Activated naive CD4-positive, alpha-beta T cell treated with anti-CD3 and anti-CD28 coated beads, Interleukin-2, amount 10 ng/mL, durations not matched to agents 7 days and 5 days (primary cell): Measurements from ENCODE around the gene CES3.

Experiments used
- CTCF ChIA-PET: fragments of 350-600 bp; sonication (Branson Sonifier 250); formaldehyde crosslinking; loops from one replicate; lab custom pipeline; 2021; ENCODE audit warnings: antibody characterized with exemption; lab: Charles Lee
- DNase-seq: peaks from one replicate; pipeline ENCODE4 v3.0.0-alpha.2; 2020
- H3K27ac Mint-ChIP-seq: one replicate; pipeline ENCODE4 v1.8.0; 2021; ENCODE audit warnings: mild to moderate bottlenecking, moderate library complexity, mixed read lengths
- H3K27me3 Mint-ChIP-seq: one replicate; pipeline ENCODE4 v1.8.0; 2021; ENCODE audit warnings: mild to moderate bottlenecking, mixed read lengths
- H3K36me3 Mint-ChIP-seq: one replicate; pipeline ENCODE4 v1.8.0; 2021; ENCODE audit warnings: mixed read lengths
- H3K4me1 Mint-ChIP-seq: one replicate; pipeline ENCODE4 v1.8.0; 2021; ENCODE audit warnings: mixed read lengths
- H3K4me3 Mint-ChIP-seq: one replicate; pipeline ENCODE4 v1.8.0; 2021; ENCODE audit warnings: mild to moderate bottlenecking, moderate library complexity, mixed read lengths
- H3K9me3 Mint-ChIP-seq: one replicate; pipeline ENCODE4 v1.8.0; 2021; ENCODE audit warnings: mixed read lengths

Gene CES3

GRCh38 chr16:66921729-66922450 is 39.2 kb upstream of the CES3 start:
- Mint-ChIP-seq H3K27me3 (peaks cover 95% of the 10 kb centered on the region), H3K9me3 (no peaks in the 10 kb centered on the region), H3K4me1 (peaks cover 16% of the 10 kb centered on the region), H3K4me3 (no peak overlapping the region), H3K27ac (no peak overlapping the region), H3K36me3 (no peaks in the 10 kb centered on the region)
- DNase-seq, result no peak
- CTCF ChIA-PET, result interaction anchor here (0.9 to 1.2 kb wide), 3 partner anchors 9 to 27 kb away, joined by 3 to 4 read pairs (median 3); no protein-coding TSS in a partner anchor

DNA sequence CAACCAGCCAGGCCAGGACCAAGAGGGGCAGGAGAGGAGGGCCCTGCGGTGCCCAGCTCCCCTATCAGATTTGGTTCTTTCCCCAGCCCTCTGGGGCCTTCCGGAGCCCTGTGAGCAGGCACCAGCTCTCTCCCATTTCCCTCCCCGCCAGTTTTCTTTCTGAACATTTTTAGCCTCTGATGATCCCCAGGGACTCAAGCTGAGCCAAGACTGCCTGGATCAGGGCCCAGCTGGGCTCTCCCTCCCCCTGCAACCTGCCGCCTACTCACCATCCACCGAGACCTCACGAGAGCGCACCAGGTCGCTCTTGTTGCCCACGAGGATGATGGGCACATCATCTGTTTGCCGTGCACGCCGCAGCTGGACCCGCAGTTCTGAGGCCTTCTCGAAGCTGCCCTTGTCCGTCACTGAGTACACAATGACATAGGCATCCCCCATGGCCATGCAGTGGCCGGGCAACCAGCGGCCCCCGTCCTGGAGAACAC is 37.8 kb upstream of the CES3 start:
- H3K36me3 Mint-ChIP-seq, result no peaks in the 10 kb centered on the region
- peaks cover 91% of the 10 kb centered on the region for H3K27me3 Mint-ChIP-seq

DNA sequence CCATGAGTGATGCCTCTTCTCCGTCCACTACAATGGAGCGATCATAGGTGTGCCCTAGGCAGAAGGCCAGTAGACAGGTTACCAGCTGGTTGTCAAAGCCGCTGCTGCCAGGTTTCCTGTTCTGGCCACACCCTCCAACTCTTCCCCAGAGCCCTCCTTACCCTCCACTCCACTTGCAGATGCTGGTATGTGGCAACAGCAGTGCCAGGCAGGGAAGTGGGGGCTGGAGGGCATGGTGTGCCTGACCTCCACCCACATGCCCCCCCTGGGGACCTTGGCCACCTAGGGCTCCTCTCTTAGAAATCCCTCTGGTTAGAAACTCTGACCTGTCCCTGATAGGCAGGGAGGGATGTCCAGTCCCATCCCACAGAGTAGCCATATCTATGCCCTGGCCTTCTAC is 37.2 kb upstream of the CES3 start:
- CTCF ChIA-PET, result interaction anchor here (1.0 to 7.1 kb wide), 2 partner anchors 10 to 27 kb away, joined by 3 to 135 read pairs; no protein-coding TSS in a partner anchor
- peaks cover 87% of the 10 kb centered on the region for H3K27me3 Mint-ChIP-seq
- H3K27ac Mint-ChIP-seq, result no peak overlapping the region
- H3K36me3 Mint-ChIP-seq, result no peaks in the 10 kb centered on the region
- H3K9me3 Mint-ChIP-seq, result no peaks in the 10 kb centered on the region
- no peak for DNase-seq
- H3K4me1 Mint-ChIP-seq, result peaks cover 19% of the 10 kb centered on the region
- no peak overlapping the region for H3K4me3 Mint-ChIP-seq

More for the DNA sequence above, 37.8 kb upstream of the CES3 start:
- H3K4me1 Mint-ChIP-seq, result peaks cover 19% of the 10 kb centered on the region
- CTCF ChIA-PET, result interaction anchor here (1.0 to 7.1 kb wide), 2 partner anchors 10 to 26 kb away, joined by 3 to 135 read pairs; no protein-coding TSS in a partner anchor
- no peak overlapping the region for H3K27ac Mint-ChIP-seq
- DNase-seq, result no peak
- H3K9me3 Mint-ChIP-seq, result no peaks in the 10 kb centered on the region
- H3K4me3 Mint-ChIP-seq, result no peak overlapping the region

GRCh38 chr16:66924527-66925321 is 36.3 kb upstream of the CES3 start:
- H3K4me1 Mint-ChIP-seq, result peaks cover 19% of the 10 kb centered on the region
- CTCF ChIA-PET, result interaction anchor here (0.8 to 7.1 kb wide), 3 partner anchors 28 to 52 kb away, joined by 3 to 135 read pairs (median 4); no protein-coding TSS in a partner anchor
- DNase-seq, result peak; percentile 60
- no peaks in the 10 kb centered on the region for H3K36me3 Mint-ChIP-seq
- H3K9me3 Mint-ChIP-seq, result no peaks in the 10 kb centered on the region
- H3K4me3 Mint-ChIP-seq, result peak overlapping the region; percentile 18
- peaks cover 78% of the 10 kb centered on the region for H3K27me3 Mint-ChIP-seq
- H3K27ac Mint-ChIP-seq, result no peak overlapping the region

DNA sequence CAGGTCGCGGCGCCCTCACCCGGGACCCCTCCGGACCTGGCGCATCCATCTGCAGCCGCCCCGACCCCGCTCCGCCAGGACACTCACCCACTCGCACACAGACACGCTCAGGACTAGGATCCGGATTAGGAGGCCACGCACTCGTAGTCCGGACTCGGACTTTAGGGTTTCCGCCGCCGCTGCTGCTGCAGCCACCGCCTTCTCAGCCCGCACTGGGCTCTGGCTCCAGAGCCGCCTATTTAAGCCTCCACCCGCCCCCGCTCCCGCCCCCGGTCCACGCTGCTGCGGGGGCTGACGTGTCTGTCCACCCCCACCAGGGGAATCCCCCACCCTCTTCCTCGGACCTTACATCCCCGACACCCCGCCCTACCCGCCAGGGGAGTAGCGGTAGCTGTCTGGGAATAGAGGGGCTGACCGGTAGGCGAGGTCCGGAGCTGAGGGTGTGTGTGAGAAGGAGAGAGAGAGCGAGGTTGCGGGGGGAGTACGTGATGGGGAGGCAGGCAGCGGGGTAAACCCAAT is 35.7 kb upstream of the CES3 start, which contains the start of gene RRAD:
RRAD (minus strand) TSS at position 214 of the 519 bp plus-strand sequence. CDS start 356 bp downstream, outside the sequence.
- CTCF ChIA-PET, result interaction anchor here (0.8 to 7.1 kb wide), 4 partner anchors 15 to 53 kb away, joined by 3 to 135 read pairs (median 4); partner anchors contain the start of gene CES3
- DNase-seq, result no peak
- H3K4me3 Mint-ChIP-seq, result peak within 1 kb of the TSS; percentile 51
- H3K27me3 Mint-ChIP-seq, result peaks cover 72% of the 10 kb centered on the region
- H3K27ac Mint-ChIP-seq, result no peak within 1 kb of the TSS
- H3K9me3 Mint-ChIP-seq, result no peaks in the 10 kb centered on the region
- peaks cover 19% of the 10 kb centered on the region for H3K4me1 Mint-ChIP-seq
- H3K36me3 Mint-ChIP-seq, result no peaks in the 10 kb centered on the region

DNA sequence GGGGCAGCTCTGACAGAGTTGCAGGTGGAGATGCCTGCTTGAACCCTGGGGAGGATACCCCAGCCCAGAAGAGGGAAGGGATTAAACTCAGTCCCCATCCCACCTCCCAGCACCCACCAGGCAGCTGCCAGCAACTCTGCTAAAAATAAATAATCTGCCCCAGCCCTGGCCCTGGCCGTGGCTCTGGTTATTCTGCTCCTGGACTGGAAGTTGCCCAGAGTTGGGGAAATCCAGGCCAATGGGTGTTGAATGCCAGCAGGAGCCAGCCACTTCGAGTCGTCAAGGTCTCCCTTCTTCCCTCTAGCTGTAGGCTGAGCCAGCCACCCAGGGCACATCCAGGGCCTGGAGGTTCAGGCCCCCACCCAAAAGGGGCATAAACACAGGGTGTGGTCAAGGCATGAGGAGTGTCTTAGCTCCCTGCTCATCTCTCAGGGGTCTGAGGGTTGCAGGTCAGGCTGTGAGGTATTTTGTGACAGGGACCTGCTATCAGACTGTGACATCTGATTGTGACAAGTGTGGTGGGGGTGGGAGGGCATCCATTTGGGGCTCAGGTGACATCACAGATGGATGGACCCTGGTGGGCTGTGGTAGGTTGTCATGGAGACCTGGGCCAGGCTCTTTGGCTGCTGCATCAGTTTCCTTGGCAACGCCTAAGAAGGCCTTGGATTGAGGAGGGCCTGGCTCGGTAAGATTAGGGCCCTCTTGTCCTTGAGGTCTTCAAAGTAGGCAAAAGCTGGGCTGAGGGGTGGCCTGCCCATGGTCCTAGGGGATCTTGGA is 34.7 kb upstream of the CES3 start:
- peaks cover 62% of the 10 kb centered on the region for H3K27me3 Mint-ChIP-seq
- no peaks in the 10 kb centered on the region for H3K9me3 Mint-ChIP-seq
- CTCF ChIA-PET, result interaction anchor here (0.8 to 7.1 kb wide), 5 partner anchors 8 to 35 kb away, joined by 3 to 135 read pairs (median 4); partner anchors contain the start of gene CES3
- DNase-seq, result no peak
- peaks cover 19% of the 10 kb centered on the region for H3K4me1 Mint-ChIP-seq
- no peak overlapping the region for H3K4me3 Mint-ChIP-seq
- H3K27ac Mint-ChIP-seq, result no peak overlapping the region
- H3K36me3 Mint-ChIP-seq, result peaks cover 2% of the 10 kb centered on the region

DNA sequence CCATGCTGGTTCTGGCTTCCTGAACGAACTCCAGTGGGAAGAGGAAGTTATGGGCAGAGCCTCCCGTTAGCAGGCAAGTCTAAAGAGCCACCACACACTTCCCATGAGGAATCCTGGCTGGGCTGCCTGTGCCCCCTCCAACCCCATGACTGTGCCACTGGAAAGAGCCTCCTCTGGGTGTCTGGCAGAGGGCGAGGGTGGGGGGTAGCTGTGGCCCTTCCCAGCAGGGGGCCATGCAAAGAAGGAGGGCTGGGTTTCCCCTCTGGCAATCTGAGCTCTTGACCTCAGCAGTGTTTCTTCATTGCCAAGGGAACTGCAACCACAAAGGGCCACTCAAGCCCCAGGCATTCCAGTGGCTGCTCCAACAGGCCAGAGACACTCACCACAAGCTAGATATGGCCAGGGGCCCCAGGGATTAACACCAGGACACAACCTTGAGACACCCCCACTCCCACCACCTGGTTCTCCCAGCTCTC is 34.1 kb upstream of the CES3 start:
- Mint-ChIP-seq H3K27ac (no peak overlapping the region), H3K27me3 (peaks cover 55% of the 10 kb centered on the region), H3K9me3 (no peaks in the 10 kb centered on the region), H3K4me1 (peaks cover 23% of the 10 kb centered on the region), H3K36me3 (peaks cover 7% of the 10 kb centered on the region), H3K4me3 (no peak overlapping the region)
- CTCF ChIA-PET, result interaction anchor here (0.9 to 7.1 kb wide), 3 partner anchors 9 to 30 kb away, joined by 3 to 135 read pairs (median 4); no protein-coding TSS in a partner anchor
- no peak for DNase-seq

- Mint-ChIP-seq H3K9me3 (no peaks in the 10 kb centered on the region), H3K27ac (no peak overlapping the region), H3K27me3 (peaks cover 46% of the 10 kb centered on the region), H3K4me3 (no peak overlapping the region), H3K36me3 (peaks cover 15% of the 10 kb centered on the region), H3K4me1 (peaks cover 33% of the 10 kb centered on the region)
- DNase-seq, result no peak
- CTCF ChIA-PET, result interaction anchor here (0.8 to 7.1 kb wide), 17 partner anchors 9 to 321 kb away, joined by 3 to 135 read pairs (median 6); partner anchors contain the start of genes CDH16, NAE1 and PDP2
Measured at GRCh38 chr16:66927918-66928649, 33.0 kb upstream of the CES3 start.

- DNase-seq, result peak; percentile 66
- no peaks in the 10 kb centered on the region for H3K9me3 Mint-ChIP-seq
- CTCF ChIA-PET, result interaction anchor here (0.7 to 7.1 kb wide), 19 partner anchors 10 to 321 kb away, joined by 3 to 135 read pairs (median 5); partner anchors contain the start of genes CDH16, NAE1 and PDP2
- H3K4me1 Mint-ChIP-seq, result peaks cover 39% of the 10 kb centered on the region
- peak overlapping the region; percentile 45 for H3K27ac Mint-ChIP-seq
- H3K4me3 Mint-ChIP-seq, result no peak overlapping the region
- H3K27me3 Mint-ChIP-seq, result peaks cover 39% of the 10 kb centered on the region
- H3K36me3 Mint-ChIP-seq, result peaks cover 22% of the 10 kb centered on the region
Measured at GRCh38 chr16:66928702-66929388, 32.2 kb upstream of the CES3 start.

DNA sequence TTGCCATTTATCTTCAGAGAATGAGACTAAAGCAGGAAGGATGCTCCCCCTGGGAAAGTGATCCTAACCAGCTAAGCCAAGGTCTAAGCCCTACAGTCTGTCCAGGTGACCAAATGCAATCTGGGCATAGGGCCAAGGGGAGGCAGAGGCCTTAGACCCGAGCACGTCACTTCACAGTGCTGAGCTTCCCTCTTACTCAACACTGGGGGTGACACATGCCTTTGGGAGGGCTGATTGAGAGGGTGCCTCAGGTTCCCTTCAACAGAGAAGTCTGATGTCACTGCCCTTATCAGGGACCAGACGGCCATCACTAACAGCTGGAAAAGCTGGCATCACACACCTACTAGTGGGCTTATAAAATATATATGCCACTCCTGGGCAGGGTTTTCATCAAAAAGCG is 30.9 kb upstream of the CES3 start:
- Mint-ChIP-seq H3K9me3 (no peaks in the 10 kb centered on the region), H3K4me3 (no peak overlapping the region), H3K27me3 (peaks cover 25% of the 10 kb centered on the region), H3K27ac (no peak overlapping the region), H3K36me3 (peaks cover 27% of the 10 kb centered on the region), H3K4me1 (peaks cover 43% of the 10 kb centered on the region)
- no peak for DNase-seq
- CTCF ChIA-PET, result interaction anchor here (0.9 to 1.3 kb wide), 2 partner anchors 9 to 35 kb away, joined by 3 to 6 read pairs; no protein-coding TSS in a partner anchor

GRCh38 chr16:66931665-66932064 is 29.4 kb upstream of the CES3 start:
- Mint-ChIP-seq H3K27ac (no peak overlapping the region), H3K4me3 (no peak overlapping the region), H3K4me1 (peaks cover 50% of the 10 kb centered on the region), H3K27me3 (peaks cover 11% of the 10 kb centered on the region), H3K9me3 (no peaks in the 10 kb centered on the region), H3K36me3 (peaks cover 29% of the 10 kb centered on the region)
- CTCF ChIA-PET, result interaction anchor here (0.6 to 1.4 kb wide), 3 partner anchors 25 to 97 kb away, joined by 3 to 7 read pairs (median 3); no protein-coding TSS in a partner anchor
- no peak for DNase-seq

DNA sequence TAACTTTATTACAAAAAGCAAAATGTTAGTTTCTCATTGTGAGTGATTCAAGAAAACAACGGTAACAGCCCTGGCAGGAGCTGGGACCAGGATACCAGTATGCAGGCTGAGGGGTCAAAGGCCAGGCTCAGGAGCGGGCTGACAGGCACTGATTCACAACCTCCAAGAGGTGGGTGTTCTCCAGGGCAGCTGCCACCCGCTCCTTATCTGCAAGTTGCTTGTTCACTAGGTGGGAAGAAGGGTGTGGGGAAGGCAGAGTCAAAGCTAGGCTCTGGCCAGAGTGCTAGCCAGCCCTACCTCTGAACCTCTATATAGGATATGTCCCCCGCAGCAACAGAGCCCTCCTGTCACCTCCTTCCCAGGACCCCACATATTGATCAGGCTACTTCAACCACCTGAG is 29.0 kb upstream of the CES3 start:
- CTCF ChIA-PET, result interaction anchor here (0.7 to 1.4 kb wide), 2 partner anchors 24 to 37 kb away, joined by 3 to 7 read pairs; no protein-coding TSS in a partner anchor
- Mint-ChIP-seq H3K27ac (peak overlapping the region; percentile 29), H3K9me3 (no peaks in the 10 kb centered on the region), H3K27me3 (peaks cover 6% of the 10 kb centered on the region), H3K4me3 (peak overlapping the region; percentile 98), H3K4me1 (peaks cover 51% of the 10 kb centered on the region), H3K36me3 (peaks cover 31% of the 10 kb centered on the region)
- DNase-seq, result no peak
